Measurements from ENCODE around the gene CCM2. TPM values are rescaled to one million over a fixed set of nuclear protein-coding genes. Genes with fewer than 3 reads are reported as not detected.

The CCM2 gene
- total RNA-seq, 1 donor from 2014 or later: 35.7 TPM

- H3K27ac Mint-ChIP-seq (ENCODE audit: unreplicated experiment): no peak overlapping the region
- no peaks in the 10 kb centered on the region for H3K9me3 Mint-ChIP-seq
These were observed 118.3 kb downstream of the CCM2 start for GRCh38 chr7:45118292-45118691.

GRCh38 chr7:45118889-45119331, 118.9 kb downstream of the CCM2 start:
- Mint-ChIP-seq H3K4me3 (no peak overlapping the region), H3K4me1 (peaks cover 6% of the 10 kb centered on the region), H3K9me3 (no peaks in the 10 kb centered on the region), H3K36me3 (ENCODE audit: low read depth) (no peaks in the 10 kb centered on the region), H3K27ac (ENCODE audit: unreplicated experiment) (no peak overlapping the region), H3K27me3 (ENCODE audit: low read depth) (peaks cover 37% of the 10 kb centered on the region)
- DNase-seq (ENCODE audit: low read depth, low spot score): no peak
- no peak for TF ChIP-seq CTCF (conservative IDR thresholded peaks at IDR 0.05)

More at GRCh38 chr7:45118292-45118691, 118.3 kb downstream of the CCM2 start:
- no peak for DNase-seq (ENCODE audit: low read depth, low spot score)
- Mint-ChIP-seq H3K36me3 (ENCODE audit: low read depth) (no peaks in the 10 kb centered on the region), H3K27me3 (ENCODE audit: low read depth) (peaks cover 41% of the 10 kb centered on the region), H3K4me1 (no peaks in the 10 kb centered on the region), H3K4me3 (no peak overlapping the region)
- no peak for TF ChIP-seq CTCF (conservative IDR thresholded peaks at IDR 0.05)

- no peak overlapping the region for H3K27ac Mint-ChIP-seq (ENCODE audit: unreplicated experiment)
- H3K27me3 Mint-ChIP-seq (ENCODE audit: low read depth): peaks cover 31% of the 10 kb centered on the region
- H3K36me3 Mint-ChIP-seq (ENCODE audit: low read depth): no peaks in the 10 kb centered on the region
- TF ChIP-seq CTCF (conservative IDR thresholded peaks at IDR 0.05): no peak
- no peak for DNase-seq (ENCODE audit: low read depth, low spot score)
- H3K9me3 Mint-ChIP-seq: no peaks in the 10 kb centered on the region
- H3K4me3 Mint-ChIP-seq: no peak overlapping the region
- peaks cover 6% of the 10 kb centered on the region for H3K4me1 Mint-ChIP-seq
These were observed 119.5 kb downstream of the CCM2 start for GRCh38 chr7:45119550-45119949.

GRCh38 chr7:45122975-45123860, 123.2 kb downstream of the CCM2 start:
- H3K36me3 Mint-ChIP-seq (ENCODE audit: low read depth): no peaks in the 10 kb centered on the region
- peaks cover 4% of the 10 kb centered on the region for H3K27me3 Mint-ChIP-seq (ENCODE audit: low read depth)
- no peak for DNase-seq (ENCODE audit: low read depth, low spot score)
- no peak for TF ChIP-seq CTCF (conservative IDR thresholded peaks at IDR 0.05)
- peaks cover 6% of the 10 kb centered on the region for H3K4me1 Mint-ChIP-seq
- H3K9me3 Mint-ChIP-seq: no peaks in the 10 kb centered on the region
- H3K27ac Mint-ChIP-seq (ENCODE audit: unreplicated experiment): peak overlapping the region; percentile 62
- no peak overlapping the region for H3K4me3 Mint-ChIP-seq

GRCh38 chr7:45123913-45124710, 124.1 kb downstream of the CCM2 start:
- DNase-seq (ENCODE audit: low read depth, low spot score): no peak
- no peak for TF ChIP-seq CTCF (conservative IDR thresholded peaks at IDR 0.05)
- Mint-ChIP-seq H3K36me3 (ENCODE audit: low read depth) (no peaks in the 10 kb centered on the region), H3K4me3 (no peak overlapping the region), H3K9me3 (no peaks in the 10 kb centered on the region), H3K27ac (ENCODE audit: unreplicated experiment) (peak overlapping the region; percentile 62), H3K4me1 (peaks cover 6% of the 10 kb centered on the region), H3K27me3 (ENCODE audit: low read depth) (no peaks in the 10 kb centered on the region)

Data from neural crest cell (in vitro differentiated cells).